Left ventricle myocardium superior (tissue), 1 donor: ENCODE measurements around the gene ADPRH. TPM values are rescaled to one million over a fixed set of nuclear protein-coding genes. Genes with fewer than 3 reads are reported as not detected.
"Not testable (repeated sequence)": the region's sequence is repeated elsewhere in the genome, so short reads cannot be mapped to it uniquely, and the experiment has no call there.

ENCODE experiments used
- ATAC-seq: fragments of 200-7000 bp; cut with Tn5 transposase; one replicate; pipeline ENCODE4 v1.9.1; 2020; ENCODE audit warnings: mild to moderate bottlenecking, moderate library complexity
- DNase-seq: peaks from one replicate; pipeline ENCODE4 v3.0.0-alpha.2; 2020
- intact Hi-C: fragments of 100-400 bp; cut with micrococcal nuclease; formaldehyde crosslinking; loops from one replicate; pipeline ENCODE4 v1.11.0; 2022
- long read RNA-seq: library from polyadenylated mRNA; unstranded; transcript quantifications from one replicate; pipeline ENCODE4 v2.0.0, GENCODE V29; 2021
- total RNA-seq: library from RNA; stranded (reverse); fragmentation: NEBNext Ultra II Directional; extraction: Animal tissue kit (Norgen Biotek cat#: 25700); gene quantifications from one replicate; pipeline ENCODE4 v1.2.1, GENCODE V29; 2021
- donor health status: DM: no; HTN: yes; CAD: no; lungs with severe emphysema.

The ADPRH gene
- total RNA-seq, result 10.3 TPM
- long read RNA-seq, transcript ADPRH-201 (5 exons, 3,439 nt), result major isoform, 18 of 32 reads
- long read RNA-seq, transcript ADPRH-205 (4 exons, 1,501 nt), result minor isoform, 8 of 32 reads
- long read RNA-seq, partial matches to known transcripts, result 5 of 32 reads
- long read RNA-seq, other reads (novel, unspliced or antisense), result 1 of 32 reads

DNA sequence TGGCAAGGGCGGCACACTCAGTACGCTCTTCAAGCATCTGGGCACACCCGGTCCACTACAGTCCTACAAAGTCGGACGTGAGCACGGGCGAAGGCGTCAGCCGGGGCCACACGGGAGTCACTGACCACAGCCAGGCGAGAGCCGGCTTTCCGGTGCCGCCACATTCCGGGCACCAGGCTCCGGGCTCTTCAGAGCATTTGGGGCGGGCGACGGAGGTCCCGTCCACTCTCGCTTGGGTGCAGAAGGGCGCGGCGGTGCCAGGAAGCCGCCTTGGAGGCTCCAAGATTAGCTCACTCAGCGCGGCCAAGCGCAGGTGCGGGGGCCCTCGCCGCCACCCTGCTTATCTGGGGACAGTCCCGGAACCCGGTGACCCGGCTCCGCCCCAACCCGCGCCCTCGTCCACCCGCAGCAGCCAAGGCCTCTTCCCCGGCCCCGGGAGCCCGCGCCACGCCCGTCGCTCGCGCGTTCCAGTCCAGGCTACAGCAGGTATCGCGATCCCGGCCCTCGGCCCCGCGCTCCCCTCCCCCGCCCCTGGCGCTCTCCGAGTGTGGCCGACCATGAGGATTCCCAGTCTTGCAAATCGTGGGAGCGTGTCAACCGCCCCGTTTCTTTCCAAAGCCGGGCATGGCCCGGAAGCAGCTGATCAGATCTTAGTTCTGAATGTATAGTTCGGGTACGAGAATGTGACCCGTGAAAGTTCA lies at the start of gene ADPRH:
ADPRH (plus strand) TSS at position 127 of the 701 bp plus-strand sequence. CDS start 2,678 bp downstream, outside the sequence.
- intact Hi-C loops, result no loop called here
- peak; percentile 95 for ATAC-seq
- DNase-seq, result peak; percentile 91

DNA sequence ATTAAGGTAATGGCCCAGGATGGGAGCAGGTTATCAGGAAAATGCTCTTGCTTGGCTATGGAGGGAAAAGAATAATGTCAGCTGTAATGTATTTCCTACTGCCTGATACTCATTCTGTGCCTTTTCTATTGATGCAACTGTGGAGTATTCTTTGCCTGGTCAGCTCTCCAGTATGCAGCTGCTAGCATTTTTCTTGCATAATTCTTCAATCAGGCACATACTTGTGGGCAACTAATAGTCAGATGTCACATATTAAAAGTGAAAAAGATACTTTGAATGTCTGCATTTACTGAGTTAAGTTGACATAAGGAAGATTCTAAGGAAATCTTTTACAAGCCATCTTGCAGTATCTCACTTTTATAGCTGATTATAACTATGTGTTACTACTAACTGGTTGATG lies 49.4 kb upstream of the ADPRH start:
- DNase-seq (no peak), ATAC-seq (no peak)
- intact Hi-C loops, result no loop called here

DNA sequence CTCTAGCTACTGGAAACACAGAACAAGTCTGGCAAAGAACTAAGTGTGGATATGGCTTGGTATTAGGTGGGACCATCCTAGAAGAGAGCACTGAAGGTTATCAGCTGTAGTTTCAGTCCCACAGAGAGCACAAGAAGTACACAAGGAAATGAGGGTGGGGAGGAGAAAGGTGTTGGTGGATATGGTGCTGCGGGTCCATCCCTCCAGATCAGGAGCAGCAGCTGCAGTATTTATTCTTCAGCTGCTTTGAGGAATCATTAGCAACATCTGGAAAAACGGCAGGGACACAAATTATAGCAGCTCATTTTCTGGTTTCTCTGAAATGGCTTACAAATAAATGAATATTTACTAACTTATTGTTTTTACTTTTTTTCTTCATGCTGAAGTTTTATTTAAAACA lies 48.8 kb upstream of the ADPRH start:
- DNase-seq, result no peak
- intact Hi-C loops, result no loop called here
- ATAC-seq, result no peak

DNA sequence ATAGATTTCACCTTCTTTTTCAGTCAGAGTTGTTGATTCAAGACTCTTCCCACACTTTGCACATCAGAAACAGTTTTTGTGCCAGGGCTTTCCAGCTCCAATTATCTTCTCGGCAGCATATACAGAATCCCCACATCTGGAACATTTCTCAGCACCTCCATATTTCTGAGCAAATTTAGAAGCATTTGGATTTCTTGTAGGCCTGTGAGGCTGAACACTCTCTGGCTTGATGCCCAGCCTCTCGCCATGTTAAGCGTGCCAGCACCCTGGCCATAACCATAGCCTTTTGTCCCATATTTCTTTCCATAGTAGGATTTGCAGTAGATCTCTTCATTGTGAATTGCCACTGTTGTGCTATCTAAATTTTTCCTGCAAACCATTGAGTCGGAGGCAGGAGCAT lies 48.1 kb upstream of the ADPRH start:
- no peak for ATAC-seq
- intact Hi-C loops, result no loop called here
- no peak for DNase-seq

DNA sequence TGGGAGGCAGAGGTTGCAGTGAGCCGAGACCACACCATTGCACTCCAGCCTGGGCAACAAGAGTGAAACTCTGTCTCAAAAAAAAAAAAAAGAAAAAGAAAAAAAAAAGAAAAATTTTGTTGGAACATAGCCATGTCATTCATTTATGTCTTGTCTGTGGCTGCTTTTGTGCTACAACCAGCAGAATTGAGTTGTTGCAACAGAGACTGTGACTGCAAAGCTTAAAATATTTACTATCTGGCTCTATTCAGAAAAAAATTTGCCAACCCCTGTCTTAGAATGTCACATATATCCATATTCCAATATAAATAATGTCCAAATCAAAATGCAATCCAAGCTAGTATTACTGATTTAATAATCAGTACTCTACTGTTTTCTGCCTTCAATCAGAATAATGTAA lies 45.0 kb upstream of the ADPRH start:
- DNase-seq (no peak), ATAC-seq (no peak)
- intact Hi-C loops, result no loop called here

DNA sequence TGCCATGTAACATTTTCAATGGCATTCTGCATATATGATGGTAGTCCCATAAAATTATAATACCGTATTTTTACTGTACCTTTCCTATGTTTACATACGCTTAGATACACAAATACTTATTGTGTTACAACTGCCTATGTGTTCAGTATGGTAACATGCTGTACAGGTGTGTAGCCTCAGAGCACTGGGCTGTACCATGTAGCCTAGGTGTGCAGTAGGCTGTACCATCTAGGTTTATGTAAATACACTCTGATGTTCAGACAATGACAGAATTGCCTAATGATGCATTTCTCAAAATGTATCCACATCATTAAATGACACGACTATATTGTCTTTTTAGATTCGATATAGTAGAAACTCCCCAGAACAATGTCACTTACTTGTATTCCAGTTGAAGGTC lies 42.5 kb upstream of the ADPRH start:
- no peak for ATAC-seq
- no peak for DNase-seq
- intact Hi-C loops, result no loop called here

DNA sequence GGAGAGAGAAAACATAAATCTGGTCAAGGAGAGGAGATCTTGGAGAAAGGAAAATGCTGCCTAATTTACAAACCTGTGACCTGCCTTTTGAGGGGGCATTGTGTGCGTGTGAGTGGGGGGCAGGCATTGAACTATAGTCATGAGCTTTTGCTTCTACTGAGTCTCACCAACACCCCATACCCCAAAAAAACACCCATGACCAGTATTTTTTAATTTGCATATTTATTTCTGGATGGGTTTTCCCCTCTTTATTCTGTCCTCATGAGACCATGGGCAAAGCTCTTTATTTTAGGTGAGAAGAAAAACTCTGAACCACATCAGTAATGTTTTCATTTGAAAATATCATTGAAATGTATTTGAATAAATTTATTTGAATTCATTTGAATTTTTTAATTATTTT lies 40.5 kb upstream of the ADPRH start:
- no peak for ATAC-seq
- DNase-seq, result no peak
- intact Hi-C loops, result no loop called here

DNA sequence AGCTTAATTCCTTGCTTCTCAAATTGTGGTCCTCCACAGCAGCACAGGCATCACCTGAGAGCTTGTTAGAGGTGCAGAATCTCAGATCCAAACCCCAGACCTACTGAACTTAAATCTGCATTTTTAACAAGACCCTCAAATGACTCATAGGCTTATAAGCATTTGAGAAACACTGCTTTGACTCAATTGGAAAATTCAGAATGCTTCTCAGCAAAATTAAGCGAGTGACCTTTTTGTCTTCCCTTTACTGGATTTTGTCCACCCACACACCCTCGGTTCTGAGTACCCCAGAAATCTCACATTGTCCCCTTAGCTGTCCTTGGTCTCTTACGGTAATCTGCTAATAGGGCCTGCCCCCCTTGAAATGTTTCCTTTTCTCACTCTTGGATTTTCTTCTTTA lies 37.7 kb upstream of the ADPRH start:
- intact Hi-C loops, result no loop called here
- ATAC-seq (no peak), DNase-seq (no peak)

DNA sequence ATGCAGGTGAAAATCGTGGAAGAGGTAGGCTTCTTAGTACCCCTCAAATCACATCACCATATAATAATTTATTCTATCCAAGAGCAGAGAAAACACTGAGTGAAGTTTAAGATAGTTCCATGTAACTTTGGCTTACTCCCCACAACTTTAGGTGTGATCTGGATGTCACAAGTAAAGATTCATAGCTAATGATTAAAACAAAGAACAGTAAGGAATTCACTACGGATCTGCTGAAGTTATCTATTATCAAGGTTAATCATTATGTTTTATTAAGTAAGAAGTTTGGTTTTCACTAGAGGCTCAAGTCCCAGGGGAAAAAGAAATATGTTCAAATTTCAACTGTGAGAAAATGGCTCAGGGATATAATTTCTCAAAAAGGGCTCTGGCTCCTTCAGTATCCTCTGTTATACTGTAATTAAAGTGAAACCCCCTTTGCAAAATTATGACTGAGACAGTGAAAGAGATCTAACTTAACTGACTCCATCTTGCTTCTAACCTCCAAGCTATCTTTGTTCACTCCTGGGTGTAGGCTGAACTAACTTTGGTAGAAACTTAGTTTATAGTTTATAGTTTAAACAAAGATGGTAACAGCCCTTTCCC lies 37.0 kb upstream of the ADPRH start:
- intact Hi-C loops, result no loop called here
- DNase-seq, result no peak
- no peak for ATAC-seq

DNA sequence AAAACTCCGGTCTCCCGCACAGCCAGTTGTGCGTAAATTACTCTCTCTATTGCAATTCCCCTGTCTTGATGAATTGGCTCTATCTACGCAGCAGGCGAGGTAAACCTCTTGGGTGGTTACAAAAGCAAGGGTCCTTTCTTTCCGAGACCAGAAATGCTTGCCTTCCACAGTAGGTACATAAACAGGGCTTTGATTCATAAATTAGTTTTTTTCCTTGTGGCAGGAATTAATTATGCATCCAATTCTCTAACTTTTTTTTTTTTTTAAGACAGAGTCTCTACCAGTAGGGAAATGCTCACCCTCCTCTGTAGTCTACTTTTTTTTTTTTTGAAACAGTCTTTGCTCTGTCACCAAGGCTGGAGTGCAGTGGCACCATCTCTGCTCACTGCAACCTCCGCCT lies 36.1 kb upstream of the ADPRH start:
- no peak for DNase-seq
- intact Hi-C loops, result no loop called here
- ATAC-seq, result no peak

DNA sequence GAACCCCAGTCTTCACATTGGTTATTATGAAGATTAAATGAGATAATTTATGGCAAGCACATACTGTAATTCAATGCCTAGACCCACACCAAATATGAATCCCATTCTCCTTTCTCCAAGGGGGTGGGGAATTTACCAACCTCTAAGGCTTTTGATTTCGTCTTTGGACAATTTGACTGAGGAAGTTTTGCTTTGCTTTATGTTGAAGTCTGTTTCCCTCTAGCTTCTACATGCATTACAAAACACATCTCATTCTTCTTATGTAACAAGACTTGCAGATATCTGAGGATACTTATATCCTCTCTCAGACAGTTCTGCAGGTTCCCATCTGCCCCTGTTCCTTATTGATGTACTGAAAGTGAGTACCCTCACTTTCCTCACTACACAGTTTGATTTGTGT lies 32.1 kb upstream of the ADPRH start:
- intact Hi-C loops, result no loop called here
- DNase-seq (no peak), ATAC-seq (no peak)

DNA sequence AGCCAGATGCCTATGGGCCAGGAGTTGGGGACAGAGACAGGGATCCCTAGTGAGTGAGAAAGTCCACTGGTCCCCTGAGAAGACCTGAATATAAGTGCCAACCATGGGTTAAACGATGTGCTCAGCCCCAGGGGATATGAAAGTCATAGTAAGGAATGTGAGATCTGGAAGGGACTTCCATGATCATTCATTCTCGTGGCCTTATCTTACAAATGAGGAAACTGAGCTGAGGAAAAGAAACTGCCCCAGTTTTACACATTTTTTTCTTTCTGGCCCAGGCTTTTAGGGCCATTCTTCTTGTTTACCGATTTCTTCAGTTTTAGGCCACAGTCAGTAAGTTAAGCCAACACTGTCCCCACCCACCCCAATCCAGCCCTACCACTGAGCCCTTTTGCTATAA lies 31.0 kb upstream of the ADPRH start:
- DNase-seq, result no peak
- intact Hi-C loops, result no loop called here
- ATAC-seq, result no peak

DNA sequence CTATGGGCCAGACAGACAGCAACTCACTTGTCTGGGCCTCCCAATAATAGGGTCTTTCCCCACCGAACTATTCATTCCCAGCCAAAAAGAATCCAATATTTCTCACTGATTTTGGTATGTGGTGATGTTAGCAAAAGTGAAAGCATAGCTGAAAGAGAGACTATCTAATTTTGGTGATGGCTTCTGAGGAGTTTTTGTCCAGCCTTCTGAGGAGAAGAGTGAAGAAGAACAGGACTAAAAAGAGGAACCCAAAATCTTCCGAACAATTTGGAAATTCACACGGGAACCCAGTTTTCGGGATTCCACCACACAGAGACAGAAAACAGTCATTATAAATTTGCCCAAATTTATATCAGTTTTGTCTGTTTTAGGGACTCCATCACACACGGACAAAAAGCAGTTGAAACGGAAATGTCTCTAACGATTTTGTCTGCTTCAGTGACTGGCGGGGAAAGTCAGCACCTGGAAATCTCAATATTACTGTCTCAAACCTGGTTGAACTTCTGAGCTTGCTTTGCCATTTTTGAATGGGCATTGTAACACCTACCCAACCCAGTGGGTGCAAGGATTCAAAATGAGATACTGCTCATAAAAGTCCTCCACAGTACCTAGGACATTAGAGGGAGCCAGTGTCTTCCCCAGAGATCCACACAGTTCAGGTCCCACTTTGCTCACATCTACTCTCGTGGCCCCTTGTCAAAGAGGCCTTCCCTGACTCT lies 28.9 kb upstream of the ADPRH start:
- intact Hi-C loops, result no loop called here
- ATAC-seq (peak; percentile 48), DNase-seq (no peak)

DNA sequence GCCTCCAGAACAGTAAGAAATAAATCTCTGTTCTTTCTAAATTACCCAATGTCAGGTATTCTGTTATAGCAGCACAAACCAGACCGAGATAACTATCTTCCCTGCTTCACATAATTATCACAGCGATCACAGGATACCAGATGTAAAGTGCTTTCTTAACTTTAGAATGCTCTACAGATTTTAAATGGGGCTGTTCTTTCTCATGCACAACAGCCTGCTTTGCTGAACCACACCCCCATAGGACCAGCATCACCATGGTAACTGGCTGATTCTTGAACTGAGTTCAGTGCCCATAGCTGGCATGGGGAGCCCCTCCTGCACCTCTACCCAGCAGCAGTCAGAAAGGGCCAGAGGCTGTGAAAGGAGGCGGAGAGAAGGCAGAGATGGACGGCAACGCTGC lies 27.7 kb upstream of the ADPRH start:
- intact Hi-C loops, result no loop called here
- no peak for ATAC-seq
- no peak for DNase-seq

DNA sequence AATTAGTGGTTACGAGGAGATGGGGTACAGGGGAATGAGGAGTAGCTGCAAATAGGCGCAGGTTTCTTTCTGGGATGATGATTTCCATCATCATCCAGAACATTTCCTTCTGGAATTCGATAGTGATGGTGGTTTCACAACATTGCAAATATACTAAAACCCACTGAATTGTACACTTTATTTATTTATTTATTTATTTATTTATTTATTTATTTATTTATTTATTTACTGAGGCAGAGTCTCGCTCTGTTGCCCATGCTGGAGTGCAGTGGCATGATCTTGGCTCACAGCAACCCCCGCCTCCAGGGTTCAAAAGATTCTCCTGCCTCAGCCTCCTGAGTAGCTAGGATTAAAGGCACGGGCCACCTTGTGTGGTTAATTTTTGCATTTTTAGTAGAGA lies 26.4 kb upstream of the ADPRH start:
- ATAC-seq, DNase-seq, intact Hi-C loops: not testable (repeated sequence)

DNA sequence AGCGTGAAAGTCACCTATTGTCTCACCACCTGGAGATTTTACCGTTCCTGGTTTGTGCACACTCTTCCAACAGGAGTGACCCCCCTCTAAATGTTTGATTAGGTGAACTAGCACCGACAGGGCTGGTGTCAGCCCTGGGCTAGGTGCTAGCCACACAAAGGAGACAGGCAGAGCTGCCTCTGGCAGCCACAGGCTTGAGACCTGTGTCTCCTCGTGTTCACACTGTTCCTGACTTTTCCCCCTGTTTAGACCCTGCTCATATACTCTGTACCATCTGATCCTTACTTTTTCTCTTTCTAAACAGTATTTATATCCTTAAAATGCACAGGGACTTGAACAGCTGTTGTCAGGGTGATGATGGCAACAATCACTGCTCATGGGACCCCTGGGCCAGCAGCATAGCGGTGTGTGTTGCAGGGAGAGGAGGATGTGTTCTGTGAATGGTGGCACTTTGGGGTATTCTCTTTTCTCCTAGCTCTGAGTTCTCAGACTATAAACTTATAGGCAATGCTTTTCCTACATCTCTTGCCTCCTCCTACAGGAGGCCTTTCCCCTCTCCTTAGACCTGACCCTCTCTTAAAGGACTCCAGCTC lies 25.4 kb upstream of the ADPRH start:
- no peak for DNase-seq
- intact Hi-C loops, result no loop called here
- no peak for ATAC-seq

DNA sequence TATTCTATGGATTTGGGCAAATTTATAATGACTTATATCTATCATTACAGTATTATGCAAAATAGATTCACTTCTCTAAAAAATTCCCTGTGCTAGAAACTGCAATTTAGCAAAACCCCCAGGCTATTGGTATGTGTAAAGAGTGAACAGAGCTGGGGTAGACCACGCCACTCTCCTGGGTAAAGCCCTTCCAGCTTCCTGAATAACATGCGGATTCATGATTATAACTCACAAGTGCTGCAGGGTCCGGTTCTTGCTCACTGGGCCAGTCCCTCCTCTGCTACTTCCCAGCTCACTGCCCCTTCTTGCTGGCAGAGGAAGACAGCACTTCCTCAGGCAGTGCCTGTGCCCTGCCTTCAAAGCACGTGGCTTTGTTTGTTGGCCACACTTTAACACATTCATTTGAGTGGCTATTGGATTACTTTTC lies 24.0 kb upstream of the ADPRH start:
- DNase-seq (no peak), ATAC-seq (peak; percentile 41)
- intact Hi-C loops, result no loop called here

DNA sequence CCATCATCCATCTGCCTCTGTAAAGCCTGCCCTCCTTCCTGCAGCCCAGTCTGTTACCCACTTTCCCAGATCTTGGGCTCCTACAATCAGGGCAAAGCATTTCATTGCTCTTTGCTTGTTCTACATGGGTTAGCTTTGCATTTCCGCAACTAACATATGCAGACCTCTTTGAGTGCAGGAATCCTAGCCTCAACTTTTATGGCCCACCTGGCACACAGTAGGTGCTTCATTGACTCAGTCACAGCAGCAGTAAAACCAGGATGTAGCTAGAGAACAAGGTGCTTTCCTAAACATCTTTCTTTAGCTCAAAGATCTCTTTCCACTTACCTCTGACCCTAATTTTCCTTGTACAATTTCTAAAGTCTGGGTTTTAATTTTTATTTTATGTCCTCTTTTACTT lies 23.4 kb upstream of the ADPRH start:
- DNase-seq, result no peak
- intact Hi-C loops, result no loop called here
- no peak for ATAC-seq

DNA sequence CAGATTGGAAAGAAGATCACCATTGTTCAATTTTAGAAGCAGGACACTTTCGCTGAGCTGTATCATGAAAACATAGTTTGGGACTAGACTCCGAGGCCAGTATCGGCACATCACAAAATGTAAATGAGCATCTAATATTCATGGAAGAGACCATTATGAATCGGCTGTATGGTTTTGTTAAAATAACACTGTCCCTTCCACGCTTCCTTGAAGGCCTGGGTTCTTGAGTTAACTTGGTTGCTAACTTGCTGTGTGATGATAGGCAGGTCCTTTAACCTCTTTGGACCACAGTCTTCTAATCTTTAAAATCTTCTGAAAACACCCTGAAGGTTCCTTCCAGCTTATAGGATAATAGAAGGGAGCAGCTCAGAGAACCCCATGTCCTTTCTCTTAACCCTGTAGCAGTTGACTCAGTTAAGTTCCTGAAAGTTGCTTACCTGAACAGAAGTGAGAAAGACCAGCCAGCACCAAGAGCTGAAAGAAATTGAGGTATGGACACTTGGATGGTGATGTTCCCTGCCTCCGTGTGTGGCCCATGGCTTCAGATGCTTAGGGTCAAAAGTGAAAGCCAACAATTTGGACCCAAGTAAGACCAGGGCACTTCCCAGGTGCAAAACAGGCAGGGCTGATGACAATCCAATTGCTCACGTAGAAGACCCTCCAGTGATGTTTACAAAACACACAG lies 22.0 kb upstream of the ADPRH start:
- intact Hi-C loops, result no loop called here
- no peak for DNase-seq
- ATAC-seq, result no peak
